ENCODE results near the gene ZC3H6.

The ZC3H6 gene

DNA sequence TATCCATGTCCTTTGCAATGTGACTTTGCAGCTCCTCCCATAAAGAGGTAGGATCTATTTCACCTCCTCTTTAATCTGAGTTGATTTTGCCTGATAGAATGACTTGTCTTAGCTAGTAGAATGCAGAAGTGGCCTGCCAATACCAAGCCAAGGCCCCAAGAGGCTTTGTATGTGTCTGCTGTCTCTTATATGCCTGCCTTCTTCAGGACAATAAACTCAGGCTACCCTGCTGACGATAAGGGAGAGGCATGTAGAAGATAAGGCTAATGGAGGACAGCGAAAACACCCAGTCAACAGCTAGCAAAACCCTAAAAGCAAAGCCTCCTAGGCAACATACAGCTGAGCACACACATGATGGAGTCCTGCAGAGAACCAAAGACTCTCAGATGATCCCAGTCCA, 18.7 kb upstream of the ZC3H6 start:
- no peak overlapping the region for H3K4me3 ChIP-seq (ENCODE audit: low read depth, low read length)
- TF ChIP-seq, protein P1, sequence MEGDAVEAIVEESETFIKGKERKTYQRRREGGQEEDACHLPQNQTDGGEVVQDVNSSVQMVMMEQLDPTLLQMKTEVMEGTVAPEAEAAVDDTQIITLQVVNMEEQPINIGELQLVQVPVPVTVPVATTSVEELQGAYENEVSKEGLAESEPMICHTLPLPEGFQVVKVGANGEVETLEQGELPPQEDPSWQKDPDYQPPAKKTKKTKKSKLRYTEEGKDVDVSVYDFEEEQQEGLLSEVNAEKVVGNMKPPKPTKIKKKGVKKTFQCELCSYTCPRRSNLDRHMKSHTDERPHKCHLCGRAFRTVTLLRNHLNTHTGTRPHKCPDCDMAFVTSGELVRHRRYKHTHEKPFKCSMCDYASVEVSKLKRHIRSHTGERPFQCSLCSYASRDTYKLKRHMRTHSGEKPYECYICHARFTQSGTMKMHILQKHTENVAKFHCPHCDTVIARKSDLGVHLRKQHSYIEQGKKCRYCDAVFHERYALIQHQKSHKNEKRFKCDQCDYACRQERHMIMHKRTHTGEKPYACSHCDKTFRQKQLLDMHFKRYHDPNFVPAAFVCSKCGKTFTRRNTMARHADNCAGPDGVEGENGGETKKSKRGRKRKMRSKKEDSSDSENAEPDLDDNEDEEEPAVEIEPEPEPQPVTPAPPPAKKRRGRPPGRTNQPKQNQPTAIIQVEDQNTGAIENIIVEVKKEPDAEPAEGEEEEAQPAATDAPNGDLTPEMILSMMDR (IDR thresholded peaks at IDR 0.05; ENCODE audit: low read depth, low read length) = no peak
- TF ChIP-seq POLR2A (IDR thresholded peaks at IDR 0.05; ENCODE audit: extremely low read depth, insufficient read length) (no peak), MYC (IDR thresholded peaks at IDR 0.05; ENCODE audit: low read depth, low read length) (no peak)
- TF ChIP-seq, protein P2, sequence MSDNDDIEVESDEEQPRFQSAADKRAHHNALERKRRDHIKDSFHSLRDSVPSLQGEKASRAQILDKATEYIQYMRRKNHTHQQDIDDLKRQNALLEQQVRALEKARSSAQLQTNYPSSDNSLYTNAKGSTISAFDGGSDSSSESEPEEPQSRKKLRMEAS (IDR thresholded peaks at IDR 0.05; ENCODE audit: low read depth, low read length) = no peak
- DNase-seq (ENCODE audit: low read depth) = peak; percentile 72

DNA sequence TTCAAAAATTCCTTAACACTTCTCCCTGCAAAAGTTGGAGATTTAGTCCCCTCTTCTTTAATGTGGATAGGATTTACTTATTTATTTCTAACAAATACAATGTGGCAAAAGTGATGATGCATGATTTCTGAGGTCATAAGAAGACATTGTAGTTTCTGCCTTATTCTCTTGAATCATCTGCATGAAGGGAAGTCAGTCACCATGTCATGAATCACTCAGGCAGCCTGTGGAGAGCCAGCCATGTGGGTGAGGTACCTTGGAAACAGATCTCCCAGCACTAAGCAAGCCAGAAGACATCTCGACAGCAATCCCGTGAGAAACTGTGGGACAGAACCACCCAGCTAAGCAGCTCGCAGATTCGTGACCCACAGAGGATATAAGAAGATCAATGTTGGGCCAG, 17.8 kb upstream of the ZC3H6 start:
- H3K4me3 ChIP-seq (ENCODE audit: low read depth, low read length) = no peak overlapping the region
- peak; percentile 53 for DNase-seq (ENCODE audit: low read depth)
- no peak for TF ChIP-seq MYC (IDR thresholded peaks at IDR 0.05; ENCODE audit: low read depth, low read length)
- TF ChIP-seq, protein P2 (IDR thresholded peaks at IDR 0.05; ENCODE audit: low read depth, low read length) = no peak
- TF ChIP-seq, protein P1 (IDR thresholded peaks at IDR 0.05; ENCODE audit: low read depth, low read length) = no peak
- no peak for TF ChIP-seq POLR2A (IDR thresholded peaks at IDR 0.05; ENCODE audit: extremely low read depth, insufficient read length)

DNA sequence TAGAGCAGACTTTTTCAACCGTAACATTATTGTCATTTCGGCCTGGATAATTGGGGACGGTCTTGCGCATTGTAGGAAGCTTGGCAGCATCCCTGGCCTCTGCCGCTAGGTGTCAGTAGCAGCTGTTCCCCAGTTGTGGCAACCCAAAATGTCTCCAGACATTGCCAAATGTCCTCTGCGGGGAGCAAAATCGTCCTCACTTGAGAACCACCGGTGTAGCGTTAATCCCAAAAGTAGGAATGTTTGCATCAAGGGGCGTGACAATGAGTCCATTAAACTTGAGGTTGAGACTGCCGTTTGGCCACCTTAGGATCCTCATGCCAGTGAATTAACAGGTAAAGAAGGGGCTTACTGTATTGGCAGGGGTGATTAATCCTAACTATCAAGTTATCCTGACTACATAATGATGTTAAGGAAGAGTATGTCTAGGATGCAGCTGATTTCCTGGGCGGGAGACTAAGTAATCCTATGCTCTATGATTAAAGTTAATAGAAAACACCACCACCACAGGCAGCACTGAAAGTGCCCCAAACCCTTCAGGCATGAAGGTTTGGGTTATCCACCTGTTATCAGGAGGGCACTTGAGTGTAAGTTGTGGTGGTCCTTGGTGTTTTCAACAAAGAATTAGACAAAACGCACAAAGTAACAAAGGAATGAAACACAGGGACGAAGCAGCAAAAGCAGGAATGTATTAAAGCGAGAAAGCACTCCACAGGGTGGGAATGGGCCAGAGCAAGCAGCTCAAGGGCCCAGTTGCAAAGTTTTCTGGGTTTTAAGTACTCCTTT, 15.7 kb upstream of the ZC3H6 start:
- H3K4me3 ChIP-seq (ENCODE audit: low read depth, low read length) = no peak overlapping the region
- peak; percentile 89 for DNase-seq (ENCODE audit: low read depth)
- TF ChIP-seq, protein P1 (IDR thresholded peaks at IDR 0.05; ENCODE audit: low read depth, low read length) = peak; percentile 96
- TF ChIP-seq POLR2A (IDR thresholded peaks at IDR 0.05; ENCODE audit: extremely low read depth, insufficient read length) (no peak), MYC (IDR thresholded peaks at IDR 0.05; ENCODE audit: low read depth, low read length) (no peak)
- TF ChIP-seq, protein P2 (IDR thresholded peaks at IDR 0.05; ENCODE audit: low read depth, low read length) = peak; percentile 24; the same call in 1 of the 2 replicates

DNA sequence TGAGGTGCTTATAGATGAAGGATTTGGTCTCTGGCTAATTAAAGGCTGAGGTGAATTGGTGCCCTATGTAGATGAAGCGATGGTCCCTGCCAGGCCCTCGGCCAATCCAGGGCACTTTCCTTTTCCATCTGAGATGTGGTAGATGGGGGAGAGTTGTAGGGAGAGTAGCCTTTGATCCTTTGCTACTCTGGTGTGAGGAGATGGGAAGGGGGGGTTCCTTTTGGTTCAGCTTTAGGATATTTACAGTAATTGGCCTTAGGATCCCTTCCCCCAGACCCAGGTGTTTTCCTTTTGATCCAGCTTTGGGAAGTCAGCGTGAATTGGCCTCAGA, 15.1 kb upstream of the ZC3H6 start:
- no peak overlapping the region for H3K4me3 ChIP-seq (ENCODE audit: low read depth, low read length)
- TF ChIP-seq MYC (IDR thresholded peaks at IDR 0.05; ENCODE audit: low read depth, low read length) = no peak
- TF ChIP-seq POLR2A (IDR thresholded peaks at IDR 0.05; ENCODE audit: extremely low read depth, insufficient read length) = no peak
- TF ChIP-seq, protein P2 (IDR thresholded peaks at IDR 0.05; ENCODE audit: low read depth, low read length) = no peak
- TF ChIP-seq, protein P1 (IDR thresholded peaks at IDR 0.05; ENCODE audit: low read depth, low read length) = no peak
- DNase-seq (ENCODE audit: low read depth) = no peak

DNA sequence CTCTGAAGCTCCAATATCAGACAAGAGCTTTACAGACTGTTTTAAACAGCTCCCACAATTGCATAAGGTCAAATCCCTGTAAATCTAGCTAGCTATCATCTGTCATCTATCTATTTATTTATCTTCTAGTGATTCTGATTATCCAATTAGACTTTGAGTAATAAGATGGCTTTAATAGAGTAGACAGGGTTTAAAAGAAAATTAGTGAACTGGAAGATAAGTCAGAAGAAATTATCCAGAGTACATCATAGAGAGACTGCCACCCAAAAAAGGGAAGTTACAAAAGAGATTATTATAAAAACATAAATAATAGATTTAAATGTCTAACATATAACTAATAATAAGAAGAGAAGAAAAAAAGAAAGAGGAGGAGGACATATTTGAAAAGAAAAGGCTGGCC, 12.5 kb upstream of the ZC3H6 start:
- no peak for TF ChIP-seq POLR2A (IDR thresholded peaks at IDR 0.05; ENCODE audit: extremely low read depth, insufficient read length)
- no peak for TF ChIP-seq MYC (IDR thresholded peaks at IDR 0.05; ENCODE audit: low read depth, low read length)
- TF ChIP-seq, protein P1 (IDR thresholded peaks at IDR 0.05; ENCODE audit: low read depth, low read length) = no peak
- no peak for DNase-seq (ENCODE audit: low read depth)
- H3K4me3 ChIP-seq (ENCODE audit: low read depth, low read length) = no peak overlapping the region
